Left lobe of liver (tissue), 2 donors: ENCODE measurements around the gene CABLES2. TPM values are rescaled to one million over a fixed set of nuclear protein-coding genes. Genes with fewer than 3 reads are reported as not detected.
A peak's percentile ranks its signal among the peaks of the same experiment; 100 is the strongest.

ENCODE experiments used
- ATAC-seq: fragments of 200-7000 bp; cut with Tn5 transposase; one replicate; pipeline ENCODE4 v1.9.1; 2020; ENCODE audit warnings: mild to moderate bottlenecking, moderate library complexity
- DNase-seq: peaks from one replicate; pipeline ENCODE4 v3.0.0-alpha.2; 2020; ENCODE audit warnings: low spot score
- total RNA-seq: library from RNA; stranded (reverse); gene quantifications from one replicate; pipeline ENCODE4 v1.2.1, GENCODE V29; 2021
- donor health status: DM: no; HTN: no; CAD: no; lungs with moderate emphysema.
- donor health status: DM: no; HTN: yes; CAD: no.

Gene CABLES2
- total RNA-seq, 1 donor from 2014 or later = 1.8 TPM

- no peak for ATAC-seq
- no peak for DNase-seq
Observed at GRCh38 chr20:62405981-62406513, 1.0 kb downstream of the CABLES2 start.

- ATAC-seq (peak; percentile 45), DNase-seq (peak; percentile 66)
Observed at GRCh38 chr20:62405108-62405980, 1.7 kb downstream of the CABLES2 start.

GRCh38 chr20:62404761-62405107 is 2.4 kb downstream of the CABLES2 start:
- ATAC-seq = no peak
- no peak for DNase-seq

GRCh38 chr20:62404112-62404665 is 2.9 kb downstream of the CABLES2 start:
- ATAC-seq = no peak
- DNase-seq = no peak

- DNase-seq (no peak), ATAC-seq (no peak)
Observed at GRCh38 chr20:62403331-62403730, 3.8 kb downstream of the CABLES2 start.

GRCh38 chr20:62402456-62403150 is 4.5 kb downstream of the CABLES2 start:
- ATAC-seq (no peak), DNase-seq (no peak)

GRCh38 chr20:62401331-62401779 is 5.7 kb downstream of the CABLES2 start:
- DNase-seq = no peak
- no peak for ATAC-seq

- ATAC-seq (no peak), DNase-seq (no peak)
Observed at GRCh38 chr20:62400541-62400940, 6.5 kb downstream of the CABLES2 start.

GRCh38 chr20:62400021-62400420 is 7.1 kb downstream of the CABLES2 start:
- no peak for DNase-seq
- no peak for ATAC-seq

GRCh38 chr20:62398120-62398821 is 8.8 kb downstream of the CABLES2 start:
- DNase-seq (no peak), ATAC-seq (no peak)

GRCh38 chr20:62396367-62397239 is 10.5 kb downstream of the CABLES2 start:
- DNase-seq (no peak), ATAC-seq (no peak)

GRCh38 chr20:62395311-62396242 is 11.5 kb downstream of the CABLES2 start:
- DNase-seq (no peak), ATAC-seq (no peak)

GRCh38 chr20:62394248-62395245 is 12.5 kb downstream of the CABLES2 start:
- no peak for ATAC-seq

GRCh38 chr20:62393830-62394229 is 13.3 kb downstream of the CABLES2 start:
- DNase-seq (no peak), ATAC-seq (no peak)

More at GRCh38 chr20:62394248-62395245, 12.5 kb downstream of the CABLES2 start:
- DNase-seq = no peak

GRCh38 chr20:62393335-62393665 is 13.8 kb downstream of the CABLES2 start:
- DNase-seq = no peak
- ATAC-seq = no peak

GRCh38 chr20:62392621-62393334 is 14.3 kb downstream of the CABLES2 start:
- DNase-seq (no peak), ATAC-seq (no peak)

- ATAC-seq = no peak
Observed at GRCh38 chr20:62392077-62392418, 15.0 kb downstream of the CABLES2 start.

More at GRCh38 chr20:62392077-62392418, 15.0 kb downstream of the CABLES2 start:
- DNase-seq = no peak
